ENCODE measurements around the gene OSBPL5. TPM values are rescaled to one million over a fixed set of nuclear protein-coding genes. Genes with fewer than 3 reads are reported as not detected.

The OSBPL5 gene
- total RNA-seq, 2 experiments from 2014 or later: 0.63 to 2.7 TPM

GRCh38 chr11:3134651-3135480 is 30.2 kb downstream of the OSBPL5 start:
- CTCF ChIA-PET (ENCODE audit: unreplicated experiment): no interaction called here
- Histone ChIP-seq H3K4me3 (ENCODE audit: low read depth, low read length, poor library complexity, severe bottlenecking) (no peak overlapping the region), H3K36me3 (ENCODE audit: insufficient read depth, low read length) (no peaks in the 10 kb centered on the region), H3K4me2 (ENCODE audit: low read length) (no peak overlapping the region), H3K9me2 (ENCODE audit: insufficient read depth, low read length) (no peaks in the 10 kb centered on the region), H3K4me1 (ENCODE audit: insufficient read depth, low read length, poor library complexity, severe bottlenecking) (no peaks in the 10 kb centered on the region), H3K79me2 (ENCODE audit: insufficient read depth, low read depth, low read length) (no peaks in the 10 kb centered on the region), H3K27ac (ENCODE audit: low read depth, low read length, poor library complexity, severe bottlenecking) (no peak overlapping the region), H3K9me3 (ENCODE audit: low read length) (no peaks in the 10 kb centered on the region), H4K20me1 (ENCODE audit: insufficient read depth, low read length) (no peaks in the 10 kb centered on the region), H2AFZ (ENCODE audit: low read length) (no peak overlapping the region)
- no TSS peak for BruUV-seq (replicated peaks)
- TF ChIP-seq EZH2phosphoT487 (IDR thresholded peaks at IDR 0.05; ENCODE audit: borderline replicate concordance, low read depth, low read length): no peak
- TF ChIP-seq CTCF (conservative IDR thresholded peaks at IDR 0.05; ENCODE audit: low read length): no peak
- POLR2A ChIA-PET: no interaction called here
- DNase-seq (ENCODE audit: low spot score): no peak
- intact Hi-C loops (cut with micrococcal nuclease; ENCODE audit: unreplicated experiment): no loop called here

GRCh38 chr11:3134218-3134621 is 30.9 kb downstream of the OSBPL5 start:
- H3K4me3 ChIP-seq (ENCODE audit: low read depth, low read length, poor library complexity, severe bottlenecking): no peak overlapping the region
- no TSS peak for BruUV-seq (replicated peaks)
- intact Hi-C loops (cut with micrococcal nuclease; ENCODE audit: unreplicated experiment): no loop called here
- H2AFZ ChIP-seq (ENCODE audit: low read length): no peak overlapping the region
- no peaks in the 10 kb centered on the region for H3K79me2 ChIP-seq (ENCODE audit: insufficient read depth, low read depth, low read length)
- ChIA-PET POLR2A (no interaction called here), CTCF (ENCODE audit: unreplicated experiment) (no interaction called here)
- H3K27ac ChIP-seq (ENCODE audit: low read depth, low read length, poor library complexity, severe bottlenecking): no peak overlapping the region
- no peaks in the 10 kb centered on the region for H3K36me3 ChIP-seq (ENCODE audit: insufficient read depth, low read length)
- H3K9me3 ChIP-seq (ENCODE audit: low read length): no peaks in the 10 kb centered on the region
- no peaks in the 10 kb centered on the region for H3K4me1 ChIP-seq (ENCODE audit: insufficient read depth, low read length, poor library complexity, severe bottlenecking)
- no peak for TF ChIP-seq CTCF (conservative IDR thresholded peaks at IDR 0.05; ENCODE audit: low read length)
- TF ChIP-seq EZH2phosphoT487 (IDR thresholded peaks at IDR 0.05; ENCODE audit: borderline replicate concordance, low read depth, low read length): no peak
- no peaks in the 10 kb centered on the region for H4K20me1 ChIP-seq (ENCODE audit: insufficient read depth, low read length)
- no peaks in the 10 kb centered on the region for H3K9me2 ChIP-seq (ENCODE audit: insufficient read depth, low read length)
- H3K4me2 ChIP-seq (ENCODE audit: low read length): no peak overlapping the region
- no peak for DNase-seq (ENCODE audit: low spot score)

All from OCI-LY7 (cell line).